Measurements from ENCODE around the gene TEN1. TPM values are rescaled to one million over a fixed set of nuclear protein-coding genes. Genes with fewer than 3 reads are reported as not detected.
A peak's percentile ranks its signal among the peaks of the same experiment; 100 is the strongest.
"Not testable (repeated sequence)": the region's sequence is repeated elsewhere in the genome, so short reads cannot be mapped to it uniquely, and the experiment has no call there.

TEN1 gene
- total RNA-seq, 1 experiment from 2014 or later, result 15.3 TPM

GRCh38 chr17:75970011-75970523 is 9.0 kb upstream of the TEN1 start:
- no peak overlapping the region for H3K27ac Mint-ChIP-seq (ENCODE audit: unreplicated experiment)
- peaks cover 9% of the 10 kb centered on the region for H3K4me1 Mint-ChIP-seq (ENCODE audit: low read depth, unreplicated experiment)
- H3K9me3 Mint-ChIP-seq (ENCODE audit: low read depth, unreplicated experiment), result no peaks in the 10 kb centered on the region
- CTCF ChIA-PET, result no interaction called here
- no peak for TF ChIP-seq CTCF (IDR thresholded peaks at IDR 0.05; ENCODE audit: unreplicated experiment)
- intact Hi-C loops (cut with micrococcal nuclease; ENCODE audit: unreplicated experiment), result no loop called here
- no TSS peak for BruUV-seq (replicated peaks)
- H3K4me3 Mint-ChIP-seq (ENCODE audit: low read depth, unreplicated experiment), result no peak overlapping the region
- no peak for DNase-seq
- peaks cover 41% of the 10 kb centered on the region for H3K36me3 Mint-ChIP-seq (ENCODE audit: insufficient read depth, unreplicated experiment)
- H3K27me3 Mint-ChIP-seq (ENCODE audit: unreplicated experiment), result no peaks in the 10 kb centered on the region

GRCh38 chr17:75970626-75971025 is 8.4 kb upstream of the TEN1 start:
- CTCF ChIA-PET, result no interaction called here
- no TSS peak for BruUV-seq (replicated peaks)
- no peaks in the 10 kb centered on the region for H3K27me3 Mint-ChIP-seq (ENCODE audit: unreplicated experiment)
- H3K36me3 Mint-ChIP-seq (ENCODE audit: insufficient read depth, unreplicated experiment), result peaks cover 41% of the 10 kb centered on the region
- no peak overlapping the region for H3K4me3 Mint-ChIP-seq (ENCODE audit: low read depth, unreplicated experiment)
- intact Hi-C loops (cut with micrococcal nuclease; ENCODE audit: unreplicated experiment), result no loop called here
- H3K27ac Mint-ChIP-seq (ENCODE audit: unreplicated experiment), result no peak overlapping the region
- TF ChIP-seq CTCF (IDR thresholded peaks at IDR 0.05; ENCODE audit: unreplicated experiment), result no peak
- DNase-seq, result no peak
- peaks cover 13% of the 10 kb centered on the region for H3K4me1 Mint-ChIP-seq (ENCODE audit: low read depth, unreplicated experiment)
- no peaks in the 10 kb centered on the region for H3K9me3 Mint-ChIP-seq (ENCODE audit: low read depth, unreplicated experiment)

GRCh38 chr17:75975187-75975586 is 3.9 kb upstream of the TEN1 start:
- H3K9me3 Mint-ChIP-seq (ENCODE audit: low read depth, unreplicated experiment); BruUV-seq (replicated peaks); intact Hi-C loops (cut with micrococcal nuclease; ENCODE audit: unreplicated experiment); H3K27me3 Mint-ChIP-seq (ENCODE audit: unreplicated experiment); CTCF ChIA-PET; DNase-seq: not testable (repeated sequence)
- Mint-ChIP-seq H3K27ac (ENCODE audit: unreplicated experiment) (peak overlapping the region; percentile 40), H3K4me3 (ENCODE audit: low read depth, unreplicated experiment) (peak overlapping the region; percentile 53), H3K4me1 (ENCODE audit: low read depth, unreplicated experiment) (peaks cover 15% of the 10 kb centered on the region), H3K36me3 (ENCODE audit: insufficient read depth, unreplicated experiment) (peaks cover 68% of the 10 kb centered on the region)

- H3K36me3 Mint-ChIP-seq (ENCODE audit: insufficient read depth, unreplicated experiment), result peaks cover 68% of the 10 kb centered on the region
- BruUV-seq (replicated peaks), result no TSS peak
- H3K9me3 Mint-ChIP-seq (ENCODE audit: low read depth, unreplicated experiment), result no peaks in the 10 kb centered on the region
- peak overlapping the region; percentile 40 for H3K27ac Mint-ChIP-seq (ENCODE audit: unreplicated experiment)
- peak overlapping the region; percentile 53 for H3K4me3 Mint-ChIP-seq (ENCODE audit: low read depth, unreplicated experiment)
- CTCF ChIA-PET, result no interaction called here
- no peak for DNase-seq
- peaks cover 19% of the 10 kb centered on the region for H3K4me1 Mint-ChIP-seq (ENCODE audit: low read depth, unreplicated experiment)
- no peak for TF ChIP-seq CTCF (IDR thresholded peaks at IDR 0.05; ENCODE audit: unreplicated experiment)
- intact Hi-C loops (cut with micrococcal nuclease; ENCODE audit: unreplicated experiment), result no loop called here
- no peaks in the 10 kb centered on the region for H3K27me3 Mint-ChIP-seq (ENCODE audit: unreplicated experiment)
These were observed 3.3 kb upstream of the TEN1 start for GRCh38 chr17:75975757-75976174.

- Mint-ChIP-seq H3K36me3 (ENCODE audit: insufficient read depth, unreplicated experiment) (peaks cover 68% of the 10 kb centered on the region), H3K4me1 (ENCODE audit: low read depth, unreplicated experiment) (peaks cover 25% of the 10 kb centered on the region), H3K9me3 (ENCODE audit: low read depth, unreplicated experiment) (no peaks in the 10 kb centered on the region), H3K27ac (ENCODE audit: unreplicated experiment) (peak overlapping the region; percentile 40), H3K4me3 (ENCODE audit: low read depth, unreplicated experiment) (peak overlapping the region; percentile 53), H3K27me3 (ENCODE audit: unreplicated experiment) (no peaks in the 10 kb centered on the region)
- no peak for DNase-seq
- intact Hi-C loops (cut with micrococcal nuclease; ENCODE audit: unreplicated experiment), result no loop called here
- CTCF ChIA-PET, result interaction anchor here (0.6 kb wide), 1 partner anchor 20 kb away, joined by 4 read pairs; no protein-coding TSS in a partner anchor
- BruUV-seq (replicated peaks), result TSS peak; percentile 19
- no peak for TF ChIP-seq CTCF (IDR thresholded peaks at IDR 0.05; ENCODE audit: unreplicated experiment)
These were observed 2.7 kb upstream of the TEN1 start for GRCh38 chr17:75976175-75976848.
